HFFc6 (cell line): ENCODE results near the gene PRPF40A. TPM values are rescaled to one million over a fixed set of nuclear protein-coding genes. Genes with fewer than 3 reads are reported as not detected.

Source experiments
- DNase-seq: peaks from one replicate; pipeline ENCODE4 v3.0.0-alpha.2; 2018
- H3K27ac Mint-ChIP-seq: 2 replicates; pipeline ENCODE4 v1.8.0; 2020; ENCODE audit warnings: mild to moderate bottlenecking, mixed read lengths
- H3K27me3 Mint-ChIP-seq: 2 replicates; pipeline ENCODE4 v1.8.0; 2021; ENCODE audit warnings: mild to moderate bottlenecking, moderate library complexity, mixed read lengths; ENCODE audit not compliant: insufficient read depth
- H3K36me3 Mint-ChIP-seq: 2 replicates; pipeline ENCODE4 v1.8.0; 2021; ENCODE audit warnings: low read depth, mixed read lengths
- H3K4me1 Mint-ChIP-seq: 2 replicates; pipeline ENCODE4 v1.8.0; 2020; ENCODE audit warnings: low read depth, mixed read lengths
- H3K4me3 Mint-ChIP-seq: 2 replicates; pipeline ENCODE4 v1.8.0; 2020; ENCODE audit warnings: mild to moderate bottlenecking, moderate library complexity, mixed read lengths
- H3K9me3 Mint-ChIP-seq: 2 replicates; pipeline ENCODE4 v1.8.0; 2020; ENCODE audit warnings: mild to moderate bottlenecking, mixed read lengths
- total RNA-seq, 6 experiments: library from RNA; stranded (reverse); fragmentation: NEBNext Ultra II Directional; extraction: Animal tissue kit (Norgen Biotek cat#: 25700); gene quantifications; 2 replicates in 1 of 6; 3 replicates in 5 of 6; pipeline ENCODE4 v1.2.3, GENCODE V29; 2021
- TF ChIP-seq, protein P1 (sequence below): fragments of 200-600 bp; sonication (generic); IDR thresholded peaks from 2 replicates; pipeline ENCODE4 v1.5.0; 2021; ENCODE audit warnings: antibody characterized with exemption, mild to moderate bottlenecking

The PRPF40A gene
- total RNA-seq, 6 experiments from 2014 or later = 88.8 to 105 (median 99.1) TPM

DNA sequence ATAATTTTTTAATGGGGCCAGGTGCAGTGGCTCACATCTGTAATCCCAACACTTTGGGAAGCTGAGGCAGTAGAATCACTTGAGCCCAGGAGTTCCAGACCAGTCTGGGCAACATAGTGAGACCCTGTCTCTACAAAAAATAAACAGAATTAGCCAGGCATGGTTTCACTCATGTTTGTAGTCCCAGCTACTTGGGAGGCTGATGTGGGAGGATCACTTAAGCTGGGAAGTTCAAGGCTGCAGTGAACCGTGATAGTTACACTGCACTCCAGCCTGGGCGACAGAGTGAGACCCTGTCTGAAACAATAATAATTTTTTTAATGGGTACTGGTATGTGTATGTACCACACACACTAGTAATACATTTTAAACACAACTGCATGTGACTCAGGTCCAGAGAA lies 3.5 kb upstream of the PRPF40A start:
- TF ChIP-seq, protein P1, sequence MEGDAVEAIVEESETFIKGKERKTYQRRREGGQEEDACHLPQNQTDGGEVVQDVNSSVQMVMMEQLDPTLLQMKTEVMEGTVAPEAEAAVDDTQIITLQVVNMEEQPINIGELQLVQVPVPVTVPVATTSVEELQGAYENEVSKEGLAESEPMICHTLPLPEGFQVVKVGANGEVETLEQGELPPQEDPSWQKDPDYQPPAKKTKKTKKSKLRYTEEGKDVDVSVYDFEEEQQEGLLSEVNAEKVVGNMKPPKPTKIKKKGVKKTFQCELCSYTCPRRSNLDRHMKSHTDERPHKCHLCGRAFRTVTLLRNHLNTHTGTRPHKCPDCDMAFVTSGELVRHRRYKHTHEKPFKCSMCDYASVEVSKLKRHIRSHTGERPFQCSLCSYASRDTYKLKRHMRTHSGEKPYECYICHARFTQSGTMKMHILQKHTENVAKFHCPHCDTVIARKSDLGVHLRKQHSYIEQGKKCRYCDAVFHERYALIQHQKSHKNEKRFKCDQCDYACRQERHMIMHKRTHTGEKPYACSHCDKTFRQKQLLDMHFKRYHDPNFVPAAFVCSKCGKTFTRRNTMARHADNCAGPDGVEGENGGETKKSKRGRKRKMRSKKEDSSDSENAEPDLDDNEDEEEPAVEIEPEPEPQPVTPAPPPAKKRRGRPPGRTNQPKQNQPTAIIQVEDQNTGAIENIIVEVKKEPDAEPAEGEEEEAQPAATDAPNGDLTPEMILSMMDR = no peak
- Mint-ChIP-seq H3K27me3 (peaks cover 2% of the 10 kb centered on the region; the same call in 1 of the 2 replicates), H3K4me3 (no peak overlapping the region; the same call in 1 of the 2 replicates), H3K27ac (no peak overlapping the region), H3K4me1 (peaks cover 48% of the 10 kb centered on the region), H3K36me3 (peaks cover 21% of the 10 kb centered on the region), H3K9me3 (no peaks in the 10 kb centered on the region)
- DNase-seq = no peak

DNA sequence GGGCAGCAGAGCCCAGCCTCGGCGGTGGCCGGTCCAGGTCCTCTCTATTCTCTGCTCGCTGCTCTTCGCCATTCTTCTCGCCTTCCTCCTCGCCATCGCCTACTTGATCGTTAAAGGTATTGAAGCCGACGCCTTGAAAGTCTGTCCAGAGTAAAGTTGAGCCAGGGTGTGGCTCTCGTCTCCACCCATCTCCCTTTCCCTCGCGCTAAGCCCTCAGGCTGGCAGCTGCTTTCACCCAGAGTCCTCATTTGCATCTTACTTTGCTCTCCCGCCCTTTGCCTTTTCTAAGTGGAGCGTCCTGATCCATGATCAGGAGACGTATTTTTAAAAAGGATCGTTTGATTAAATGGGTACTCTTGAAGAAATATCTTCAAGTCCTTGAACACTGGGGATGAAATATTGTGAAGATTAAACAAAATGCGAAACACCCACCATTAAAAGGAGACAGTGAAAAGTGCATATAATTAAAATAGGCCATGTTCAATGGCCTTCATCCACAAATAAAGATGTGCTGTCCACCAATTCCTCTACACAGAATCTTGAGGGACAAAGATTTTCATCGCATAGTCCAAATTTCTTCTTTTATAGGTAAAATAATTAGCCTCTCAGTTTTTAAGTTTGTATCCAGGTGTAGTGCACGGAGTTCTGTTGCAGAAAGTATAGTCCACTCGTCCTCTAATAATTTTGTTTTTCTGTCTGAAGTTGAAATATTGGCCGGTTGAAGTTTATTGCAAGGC lies 1.8 kb upstream of the PRPF40A start:
- Mint-ChIP-seq H3K27me3 (peaks cover 2% of the 10 kb centered on the region; the same call in 1 of the 2 replicates), H3K36me3 (peaks cover 28% of the 10 kb centered on the region), H3K4me3 (peak overlapping the region; percentile 100), H3K4me1 (peaks cover 49% of the 10 kb centered on the region), H3K9me3 (no peaks in the 10 kb centered on the region), H3K27ac (peak overlapping the region; percentile 95)
- TF ChIP-seq, protein P1 = no peak
- DNase-seq = peak; percentile 39

DNA sequence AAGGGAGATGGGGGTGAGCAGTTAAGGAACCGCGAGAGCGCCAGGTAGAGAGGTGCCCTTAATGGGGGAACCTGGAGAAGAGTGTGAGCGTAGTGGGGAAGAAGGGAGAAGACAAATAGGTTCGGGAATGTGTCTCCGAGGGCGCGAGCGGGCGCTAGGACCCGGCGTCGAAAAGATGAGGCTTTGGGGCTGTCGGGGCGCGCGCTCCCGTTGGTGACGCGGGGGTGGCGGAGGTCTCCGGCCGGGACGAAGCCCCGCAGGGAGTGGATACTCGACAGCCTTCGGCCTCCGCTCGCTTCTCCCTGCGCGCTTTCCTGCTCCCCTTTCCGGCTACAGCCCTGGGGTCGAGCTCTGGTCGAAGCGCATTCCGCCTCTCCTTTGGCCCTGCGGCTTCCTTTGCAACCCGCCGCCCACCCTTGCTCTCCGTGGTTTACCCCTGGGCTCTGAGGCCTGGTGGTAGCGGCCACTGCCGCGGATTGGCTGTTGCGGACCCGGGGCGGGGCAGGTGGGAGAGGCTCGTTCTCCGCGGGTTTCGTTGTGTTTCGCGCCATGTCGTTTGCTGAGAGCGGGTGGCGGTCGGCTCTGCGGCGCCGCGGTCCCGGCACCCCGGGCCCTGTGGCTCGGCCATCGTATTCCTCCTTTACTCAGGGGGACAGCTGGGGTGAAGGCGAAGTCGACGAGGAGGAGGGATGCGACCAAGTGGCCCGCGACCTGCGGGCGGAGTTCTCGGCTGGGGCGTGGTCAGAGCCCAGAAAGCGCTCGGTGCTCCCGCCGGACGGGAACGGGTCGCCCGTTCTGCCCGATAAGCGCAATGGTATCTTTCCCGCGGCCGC lies 1.0 kb upstream of the PRPF40A start, which contains the start of gene ARL6IP6:
TSS of gene ARL6IP6 (plus strand) at position 545 of the 833 bp plus-strand sequence. CDS start at position 550, 5 bp downstream.
- no peaks in the 10 kb centered on the region for H3K9me3 Mint-ChIP-seq

DNA sequence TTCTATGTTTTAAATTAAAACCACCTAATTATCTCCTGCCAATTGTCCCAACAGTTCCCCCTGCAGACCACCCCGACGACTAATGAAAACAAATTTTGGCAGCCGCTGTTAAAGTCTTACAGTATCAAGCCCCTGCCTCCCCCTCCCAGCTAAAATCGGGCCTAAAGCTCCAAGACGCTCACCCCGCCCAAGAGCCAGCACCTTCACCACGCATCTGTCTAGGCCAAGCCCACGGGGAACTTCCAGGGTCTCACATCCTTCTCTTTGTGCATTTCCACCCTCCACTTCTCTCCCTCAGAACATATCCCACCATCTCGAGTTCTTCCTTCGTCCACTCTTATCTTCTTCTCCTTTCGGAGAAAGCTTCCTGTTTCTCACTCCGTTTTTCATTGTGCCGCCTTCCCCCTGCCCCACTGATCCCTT lies 445 bp downstream of the PRPF40A start:
- TF ChIP-seq, protein P1 = no peak
- H3K4me3 Mint-ChIP-seq = peak overlapping the region; percentile 100
- H3K4me1 Mint-ChIP-seq = peaks cover 59% of the 10 kb centered on the region
- peaks cover 35% of the 10 kb centered on the region for H3K36me3 Mint-ChIP-seq
- no peaks in the 10 kb centered on the region for H3K9me3 Mint-ChIP-seq
- H3K27me3 Mint-ChIP-seq = peaks cover 2% of the 10 kb centered on the region; the same call in 1 of the 2 replicates
- no peak for DNase-seq
- H3K27ac Mint-ChIP-seq = peak overlapping the region; percentile 95

More for the DNA sequence above, 1.0 kb upstream of the PRPF40A start, which contains the start of gene ARL6IP6:
- Mint-ChIP-seq H3K27me3 (peaks cover 2% of the 10 kb centered on the region; the same call in 1 of the 2 replicates), H3K4me3 (peak within 1 kb of the TSS; percentile 100), H3K27ac (peak within 1 kb of the TSS; percentile 95), H3K4me1 (peaks cover 57% of the 10 kb centered on the region), H3K36me3 (peaks cover 34% of the 10 kb centered on the region)
- TF ChIP-seq, protein P1 = no peak
- peak; percentile 89 for DNase-seq

DNA sequence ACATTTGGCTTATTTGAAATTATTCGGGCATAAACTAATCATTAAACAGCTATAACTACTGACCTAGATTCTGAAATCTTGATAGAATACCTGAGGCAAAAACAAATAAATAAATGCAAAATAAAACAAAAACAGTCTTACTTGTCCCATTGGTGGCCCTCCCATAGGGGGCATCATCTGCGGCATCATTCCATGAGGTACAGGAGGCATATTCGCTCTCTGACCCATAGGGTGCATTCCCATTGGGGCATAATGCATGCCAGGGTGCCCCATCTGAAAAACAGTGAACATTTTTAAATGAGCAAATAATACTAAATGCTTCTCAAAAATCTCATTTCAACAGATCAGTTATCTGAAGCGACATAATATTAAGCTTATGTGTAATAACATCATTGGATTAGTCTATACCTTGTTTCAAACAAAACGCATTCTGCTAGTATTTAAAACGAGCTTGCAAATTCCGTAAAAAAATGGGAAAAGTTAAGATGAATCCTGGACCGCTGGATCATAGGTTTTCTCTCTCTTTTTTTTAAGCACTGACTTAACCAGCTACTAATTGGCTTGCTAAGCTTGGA lies 1.3 kb downstream of the PRPF40A start:
- Mint-ChIP-seq H3K36me3 (peaks cover 34% of the 10 kb centered on the region), H3K4me3 (peak overlapping the region; percentile 100), H3K27ac (peak overlapping the region; percentile 95), H3K4me1 (peaks cover 62% of the 10 kb centered on the region), H3K27me3 (peaks cover 2% of the 10 kb centered on the region; the same call in 1 of the 2 replicates), H3K9me3 (no peaks in the 10 kb centered on the region)
- peak; percentile 29 for DNase-seq
- TF ChIP-seq, protein P1 = peak; percentile 81
